Spinal cord (tissue), 10 donors: Measurements from ENCODE around the gene PLAC9. TPM values are rescaled to one million over a fixed set of nuclear protein-coding genes. Genes with fewer than 3 reads are reported as not detected.

Experiments used
- DNase-seq, 6 donors: peaks; one replicate each; pipeline versions ENCODE4 v3.0.0 to v3.0.0-alpha.2; 2013 to 2015; ENCODE audit warnings: low spot score in 6 of 6, low read depth in 4 of 6
- H3K27ac ChIP-seq: one replicate; pipeline ENCODE4 v1.5.1; 2013; ENCODE audit warnings: low read depth, low read length, control low read depth
- H3K27me3 ChIP-seq: one replicate; pipeline ENCODE4 v1.6.1; 2013; ENCODE audit warnings: low read length; ENCODE audit not compliant: control insufficient read depth, insufficient read depth
- H3K36me3 ChIP-seq: one replicate; pipeline ENCODE4 v1.6.1; 2013; ENCODE audit warnings: low read length; ENCODE audit not compliant: control insufficient read depth, insufficient read depth
- H3K4me1 ChIP-seq: one replicate; pipeline ENCODE4 v1.6.1; 2013; ENCODE audit warnings: low read length; ENCODE audit not compliant: control insufficient read depth, insufficient read depth
- H3K4me3 ChIP-seq: one replicate; pipeline ENCODE4 v1.5.1; 2013; ENCODE audit warnings: low read depth, low read length, control low read depth
- H3K9me3 ChIP-seq: one replicate; pipeline ENCODE4 v1.6.1; 2013; ENCODE audit warnings: low read length; ENCODE audit not compliant: control insufficient read depth, insufficient read depth
- WGBS: methylation state at CpG from one replicate; pipeline ENCODE4 v1.1.5; 2013; ENCODE audit warnings: missing lambda C conversion rate; ENCODE audit not compliant: insufficient coverage; 5-methylcytosine and 5-hydroxymethylcytosine counted together
- polyA plus RNA-seq, 2 donors: library from polyadenylated mRNA; unstranded; fragments of 120-200 nt; gene quantifications; one replicate each; pipeline ENCODE4 v1.2.1, GENCODE V29; 2013; ENCODE audit not compliant: insufficient read length in 2 of 2
- total RNA-seq, 2 donors: library from RNA; depleted of rRNA in 1 of 2; stranded (reverse); fragments of 120-200 nt in 1 of 2; fragments of >200 nt in 1 of 2; gene quantifications; one replicate each; pipeline versions ENCODE4 v1.2.3 to v1.2.4, GENCODE V29; 2013 to 2014
- donor health status: healthy.

The PLAC9 gene
- total and polyA plus RNA-seq, 4 donors, result 7.6 to 81.7 (median 28.5) TPM

DNA sequence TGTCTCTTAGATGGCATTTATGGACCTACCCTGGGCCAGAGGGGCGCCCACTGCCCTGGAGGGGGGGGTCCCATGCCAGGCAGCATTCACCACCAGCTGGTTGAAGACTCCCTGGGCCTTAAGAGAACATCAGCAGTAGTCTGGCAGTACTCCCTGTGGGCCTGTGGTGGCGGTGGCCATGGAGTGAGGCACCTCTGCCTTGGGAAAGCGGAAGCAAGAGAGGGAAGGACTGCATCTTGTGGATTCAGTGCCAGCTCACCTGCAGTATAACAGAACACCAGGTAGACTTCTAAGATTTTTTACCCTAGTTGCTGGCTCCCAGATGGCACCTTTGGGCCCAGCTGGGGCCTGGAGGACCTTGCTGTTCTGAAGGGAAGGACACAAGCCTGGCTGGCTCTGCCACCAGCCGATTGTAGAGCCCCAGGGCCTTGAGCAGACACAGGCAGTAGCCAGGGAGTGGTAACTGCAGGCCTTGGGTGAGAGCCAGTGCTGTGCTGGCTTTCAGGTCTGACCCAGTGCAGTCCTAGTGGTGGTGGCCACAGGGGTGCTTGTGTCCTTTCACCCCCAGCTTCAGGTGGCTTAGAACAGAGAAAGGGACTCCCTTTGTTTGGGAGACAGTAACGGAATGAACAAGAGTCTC is 15.8 kb downstream of the PLAC9 start:
- 89% methylated on average over 4 of the region's 5 CpGs for WGBS
- no peaks in the 10 kb centered on the region for H3K9me3 ChIP-seq
- DNase-seq, result no peak
- H3K4me1 ChIP-seq, result peaks cover 12% of the 10 kb centered on the region
- no peak overlapping the region for H3K27ac ChIP-seq
- H3K36me3 ChIP-seq, result no peaks in the 10 kb centered on the region
- H3K4me3 ChIP-seq, result no peak overlapping the region
- peaks cover 12% of the 10 kb centered on the region for H3K27me3 ChIP-seq

DNA sequence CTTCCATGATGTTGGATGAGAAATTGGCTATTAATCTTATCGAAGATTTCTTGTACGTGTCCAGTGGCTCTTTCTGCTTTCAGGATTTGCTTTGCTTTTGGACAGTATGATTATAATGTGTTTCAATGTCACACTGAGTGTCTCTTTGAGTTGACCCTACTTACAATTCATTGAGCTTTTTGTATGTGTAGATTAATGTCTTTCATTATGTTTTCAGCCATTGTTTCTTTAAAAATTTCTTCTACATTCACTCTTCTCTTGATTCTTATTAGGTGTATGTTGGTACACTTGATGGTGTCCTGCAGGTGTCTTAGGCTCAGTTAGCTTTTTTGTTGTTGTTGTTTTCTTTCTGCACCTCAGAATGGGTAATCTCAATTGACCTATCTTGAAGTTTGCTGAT is 16.6 kb downstream of the PLAC9 start:
- peaks cover 8% of the 10 kb centered on the region for H3K4me1 ChIP-seq
- no CpG with 5 or more reads among the region's 2 CpGs for WGBS
- no peak overlapping the region for H3K27ac ChIP-seq
- peaks cover 9% of the 10 kb centered on the region for H3K27me3 ChIP-seq
- H3K4me3 ChIP-seq, result no peak overlapping the region
- H3K9me3 ChIP-seq, result no peaks in the 10 kb centered on the region
- no peak for DNase-seq
- no peaks in the 10 kb centered on the region for H3K36me3 ChIP-seq

DNA sequence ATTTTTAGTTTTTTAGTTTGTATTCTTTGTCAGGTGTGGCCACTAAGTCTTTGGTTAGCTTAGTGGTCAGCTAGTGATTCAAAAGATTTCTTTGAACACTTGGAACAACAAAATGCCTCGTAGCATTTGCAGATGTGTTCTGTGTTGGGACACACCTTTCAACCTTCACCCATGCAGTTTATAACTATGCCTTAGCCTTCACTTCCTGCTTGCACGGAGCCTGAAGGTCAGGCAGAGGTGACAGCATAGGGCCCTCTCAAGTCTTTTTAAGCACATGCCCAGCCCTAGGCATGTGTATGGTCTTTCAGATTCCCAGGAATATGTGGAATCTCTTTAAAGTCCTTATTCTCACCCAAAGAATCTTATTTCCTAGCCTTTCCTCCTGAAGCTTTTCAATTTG is 17.6 kb downstream of the PLAC9 start:
- Histone ChIP-seq H3K27ac (no peak overlapping the region), H3K4me1 (peaks cover 4% of the 10 kb centered on the region), H3K36me3 (no peaks in the 10 kb centered on the region), H3K4me3 (no peak overlapping the region), H3K9me3 (no peaks in the 10 kb centered on the region), H3K27me3 (no peaks in the 10 kb centered on the region)
- 50% methylated on average over 2 of the region's 2 CpGs for WGBS
- DNase-seq, result no peak

- DNase-seq, result no peak
- Histone ChIP-seq H3K9me3 (no peaks in the 10 kb centered on the region), H3K36me3 (peaks cover 6% of the 10 kb centered on the region), H3K4me1 (peaks cover 13% of the 10 kb centered on the region), H3K27me3 (no peaks in the 10 kb centered on the region), H3K4me3 (no peak overlapping the region), H3K27ac (no peak overlapping the region)
- 80% methylated on average over 6 of the region's 6 CpGs for WGBS
Observed at GRCh38 chr10:80152820-80153219, 20.3 kb downstream of the PLAC9 start.

GRCh38 chr10:80153460-80153859 is 20.9 kb downstream of the PLAC9 start:
- peaks cover 17% of the 10 kb centered on the region for H3K4me1 ChIP-seq
- WGBS, result 64% methylated on average over 3 of the region's 3 CpGs
- H3K4me3 ChIP-seq, result no peak overlapping the region
- no peaks in the 10 kb centered on the region for H3K27me3 ChIP-seq
- H3K9me3 ChIP-seq, result no peaks in the 10 kb centered on the region
- peaks cover 6% of the 10 kb centered on the region for H3K36me3 ChIP-seq
- H3K27ac ChIP-seq, result no peak overlapping the region
- DNase-seq, result no peak

DNA sequence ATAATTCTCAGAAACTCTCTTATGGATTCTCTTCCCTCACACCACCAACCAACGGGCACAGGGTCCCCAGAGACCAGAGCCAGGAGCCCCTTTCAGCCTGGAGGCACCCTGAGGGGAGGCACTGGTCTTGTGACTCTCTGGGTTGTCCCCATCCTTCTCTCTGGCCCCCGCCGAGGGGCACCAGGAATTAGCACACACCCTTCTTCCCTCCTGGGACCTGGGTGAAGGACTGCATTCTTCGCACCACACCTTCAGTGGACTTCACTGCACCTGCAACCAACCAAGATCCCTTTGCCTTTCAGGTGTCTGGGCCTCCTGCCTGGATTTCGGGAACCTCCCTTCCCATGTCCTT is 22.1 kb downstream of the PLAC9 start:
- Histone ChIP-seq H3K4me3 (no peak overlapping the region), H3K4me1 (peaks cover 23% of the 10 kb centered on the region), H3K27ac (no peak overlapping the region), H3K9me3 (no peaks in the 10 kb centered on the region), H3K36me3 (peaks cover 6% of the 10 kb centered on the region), H3K27me3 (no peaks in the 10 kb centered on the region)
- WGBS, result 90% methylated on average over 5 of the region's 5 CpGs
- no peak for DNase-seq

DNA sequence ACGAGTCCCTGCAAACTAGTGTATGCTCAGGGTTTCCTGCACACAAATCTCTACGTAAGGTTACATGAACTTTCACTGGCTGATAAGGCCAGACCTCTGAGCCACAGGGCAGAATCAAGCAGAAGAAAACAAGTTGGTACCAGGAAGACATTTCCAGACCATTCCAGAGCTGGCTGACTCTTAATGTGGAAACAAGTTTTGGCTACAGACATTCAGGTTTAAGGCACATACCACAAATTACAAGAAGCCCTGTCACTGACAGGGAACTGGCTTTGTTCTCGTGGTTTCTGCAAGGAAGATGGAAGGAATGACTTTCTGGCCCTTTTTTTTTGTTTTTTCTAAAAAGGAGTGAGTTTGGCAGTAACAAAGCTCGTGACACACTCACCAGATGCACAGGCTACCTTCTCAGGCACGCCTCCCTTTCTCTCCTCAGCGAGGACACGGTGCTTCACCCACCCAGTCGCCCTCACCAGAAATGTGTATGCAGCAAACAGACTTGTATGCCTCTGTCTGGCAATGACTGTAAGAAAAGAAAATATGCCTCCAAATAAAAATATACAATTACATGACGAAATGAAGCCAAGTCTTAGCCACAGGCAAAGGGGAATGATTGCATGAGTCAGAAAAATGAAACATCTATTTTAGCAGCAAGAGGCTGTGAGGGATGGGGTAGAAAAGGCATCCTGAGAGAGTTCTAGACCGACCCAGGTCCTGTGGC is 22.6 kb downstream of the PLAC9 start:
- H3K27ac ChIP-seq, result no peak overlapping the region
- 83% methylated on average over 3 of the region's 10 CpGs for WGBS

GRCh38 chr10:80155696-80156215 is 23.2 kb downstream of the PLAC9 start:
- Histone ChIP-seq H3K4me3 (no peak overlapping the region), H3K9me3 (no peaks in the 10 kb centered on the region), H3K4me1 (peaks cover 23% of the 10 kb centered on the region), H3K36me3 (peaks cover 6% of the 10 kb centered on the region), H3K27ac (no peak overlapping the region), H3K27me3 (no peaks in the 10 kb centered on the region)
- WGBS, result 93% methylated on average over 7 of the region's 8 CpGs
- DNase-seq, result no peak

More for the DNA sequence above, 22.6 kb downstream of the PLAC9 start:
- Histone ChIP-seq H3K36me3 (peaks cover 6% of the 10 kb centered on the region), H3K9me3 (no peaks in the 10 kb centered on the region), H3K4me3 (no peak overlapping the region), H3K27me3 (no peaks in the 10 kb centered on the region), H3K4me1 (peaks cover 23% of the 10 kb centered on the region)
- DNase-seq, result peak in 2 of 6 donors; percentile 17 to 21

GRCh38 chr10:80156216-80156615 is 23.7 kb downstream of the PLAC9 start:
- Histone ChIP-seq H3K4me1 (peaks cover 23% of the 10 kb centered on the region), H3K4me3 (no peak overlapping the region), H3K36me3 (peaks cover 6% of the 10 kb centered on the region), H3K27ac (no peak overlapping the region), H3K9me3 (no peaks in the 10 kb centered on the region), H3K27me3 (no peaks in the 10 kb centered on the region)
- WGBS, result 100% methylated on average over 2 of the region's 5 CpGs
- no peak for DNase-seq

DNA sequence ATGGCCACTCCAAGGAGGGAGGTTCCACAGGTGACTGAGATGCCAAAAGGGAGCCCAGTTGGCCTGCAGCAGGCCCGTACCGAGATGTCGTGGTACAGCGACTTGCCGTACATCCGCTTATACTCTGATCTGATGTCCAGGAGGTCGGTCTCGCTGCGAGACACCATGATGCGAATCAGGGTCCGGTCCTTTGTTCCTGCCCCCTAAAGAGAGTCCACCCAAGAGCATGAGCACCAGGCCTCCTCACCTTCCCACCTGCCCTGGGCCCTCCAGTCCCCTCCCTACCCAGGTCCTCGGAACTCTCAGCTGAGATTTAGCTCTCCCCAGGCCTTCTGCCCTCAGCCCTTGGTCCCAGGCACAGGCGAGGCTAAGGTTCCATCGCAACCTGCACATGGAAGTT is 25.0 kb downstream of the PLAC9 start:
- Histone ChIP-seq H3K4me1 (peaks cover 23% of the 10 kb centered on the region), H3K4me3 (no peak overlapping the region), H3K27ac (no peak overlapping the region), H3K27me3 (no peaks in the 10 kb centered on the region), H3K9me3 (no peaks in the 10 kb centered on the region), H3K36me3 (peaks cover 6% of the 10 kb centered on the region)
- WGBS, result 97% methylated on average over 14 of the region's 14 CpGs
- DNase-seq, result no peak
